Hepatocyte (in vitro differentiated cells): ENCODE measurements around the gene PKP1. TPM values are rescaled to one million over a fixed set of nuclear protein-coding genes. Genes with fewer than 3 reads are reported as not detected.

Experiments used
- DNase-seq: peaks from one replicate; pipeline ENCODE4 v3.0.0-alpha.2; 2016; ENCODE audit warnings: low spot score
- H2AFZ ChIP-seq: fragments of 200-600 bp; sonication (generic); 2 replicates; pipeline ENCODE4 v1.6.0; 2016; ENCODE audit warnings: antibody characterized with exemption, mild to moderate bottlenecking
- H3K27ac ChIP-seq: fragments of 200-600 bp; sonication (generic); 2 replicates; pipeline ENCODE4 v1.5.1; 2016; ENCODE audit warnings: mild to moderate bottlenecking
- H3K27me3 ChIP-seq: fragments of 200-600 bp; sonication (generic); 2 replicates; pipeline ENCODE4 v1.6.1; 2016
- H3K36me3 ChIP-seq: fragments of 200-600 bp; sonication (generic); replicated peaks from 2 replicates; pipeline ENCODE4 v1.5.1; 2016; ENCODE audit warnings: low read depth; ENCODE audit not compliant: insufficient read depth
- H3K4me1 ChIP-seq: fragments of 200-600 bp; sonication (generic); 2 replicates; pipeline ENCODE4 v1.5.1; 2016; ENCODE audit warnings: mild to moderate bottlenecking, moderate library complexity; ENCODE audit not compliant: insufficient read depth
- H3K4me2 ChIP-seq: fragments of 200-600 bp; sonication (generic); 2 replicates; pipeline ENCODE4 v1.6.0; 2016
- H3K4me3 ChIP-seq: fragments of 200-600 bp; sonication (generic); 2 replicates; pipeline ENCODE4 v1.5.1; 2016; ENCODE audit warnings: mild to moderate bottlenecking
- H3K79me2 ChIP-seq: fragments of 200-600 bp; sonication (generic); 2 replicates; pipeline ENCODE4 v1.6.0; 2017; ENCODE audit warnings: mild to moderate bottlenecking
- H3K9me2 ChIP-seq: fragments of 200-600 bp; sonication (generic); replicated peaks from 2 replicates; pipeline ENCODE4 v1.6.0; 2017; ENCODE audit warnings: mild to moderate bottlenecking; ENCODE audit not compliant: insufficient read depth
- H3K9me3 ChIP-seq: fragments of 200-600 bp; sonication (generic); 2 replicates; pipeline ENCODE4 v1.5.1; 2016; ENCODE audit warnings: low read depth, mild to moderate bottlenecking
- H4K20me1 ChIP-seq: fragments of 200-600 bp; sonication (generic); 2 replicates; pipeline ENCODE4 v1.6.0; 2016; ENCODE audit warnings: mild to moderate bottlenecking; ENCODE audit not compliant: insufficient read depth, poor library complexity, severe bottlenecking
- CTCF ChIP-seq: fragments of 200-600 bp; sonication (generic); IDR thresholded peaks from 2 replicates; pipeline ENCODE4 v1.5.1; 2016; ENCODE audit warnings: antibody characterized with exemption, mild to moderate bottlenecking; ENCODE audit not compliant: poor library complexity
- EZH2 ChIP-seq: fragments of 200-600 bp; sonication (generic); IDR thresholded peaks from 2 replicates; pipeline ENCODE4 v1.6.1; 2016; ENCODE audit warnings: antibody characterized with exemption, mild to moderate bottlenecking, borderline replicate concordance
- EZH2phosphoT487 ChIP-seq: fragments of 200-600 bp; sonication (generic); IDR thresholded peaks from one replicate; pipeline ENCODE4 v1.6.1; 2018; ENCODE audit warnings: antibody characterized with exemption, mild to moderate bottlenecking, low read depth, moderate library complexity; ENCODE audit not compliant: unreplicated experiment, severe bottlenecking
- WGBS: methylation state at CpG from one replicate; pipeline ENCODE4 v1.1.6; 2016; ENCODE audit warnings: low lambda C conversion rate; ENCODE audit errors: missing lambda C conversion rate; 5-methylcytosine and 5-hydroxymethylcytosine counted together
- polyA plus RNA-seq: library from polyadenylated mRNA; unstranded; fragments of >200 nt; fragmentation: Nextera tagmentation; extraction: Ambion mirVana; gene quantifications from 2 replicates; pipeline ENCODE4 v1.2.1, GENCODE V29; 2016
- total RNA-seq: library from RNA; depleted of rRNA; stranded (reverse); fragments of >200 nt; gene quantifications from 2 replicates; pipeline ENCODE4 v1.2.3, GENCODE V29; 2014

PKP1 gene
- total and polyA plus RNA-seq, 2 experiments from 2014 or later = 0.04 to 0.33 TPM

- Histone ChIP-seq H3K4me2 (no peak overlapping the region), H3K27ac (no peak overlapping the region), H3K27me3 (no peaks in the 10 kb centered on the region), H3K9me3 (no peaks in the 10 kb centered on the region), H3K79me2 (no peaks in the 10 kb centered on the region), H3K4me3 (no peak overlapping the region), H3K36me3 (no peaks in the 10 kb centered on the region), H4K20me1 (no peaks in the 10 kb centered on the region), H3K9me2 (no peaks in the 10 kb centered on the region), H2AFZ (no peak overlapping the region), H3K4me1 (peaks cover 10% of the 10 kb centered on the region)
- DNase-seq = no peak
- 61% methylated on average over 8 of the region's 8 CpGs for WGBS
- TF ChIP-seq EZH2 (no peak), EZH2phosphoT487 (no peak), CTCF (no peak)
These were observed 8.6 kb downstream of the PKP1 start for GRCh38 chr1:201291916-201292315.

GRCh38 chr1:201294876-201295275 lies 11.6 kb downstream of the PKP1 start:
- Histone ChIP-seq H3K27me3 (no peaks in the 10 kb centered on the region), H3K79me2 (no peaks in the 10 kb centered on the region), H2AFZ (no peak overlapping the region), H4K20me1 (no peaks in the 10 kb centered on the region), H3K27ac (no peak overlapping the region), H3K9me3 (no peaks in the 10 kb centered on the region), H3K4me1 (peaks cover 10% of the 10 kb centered on the region), H3K4me2 (no peak overlapping the region), H3K4me3 (no peak overlapping the region), H3K36me3 (no peaks in the 10 kb centered on the region), H3K9me2 (no peaks in the 10 kb centered on the region)
- no peak for DNase-seq
- TF ChIP-seq CTCF (no peak), EZH2phosphoT487 (no peak), EZH2 (no peak)
- 81% methylated on average over 2 of the region's 2 CpGs for WGBS

GRCh38 chr1:201295346-201295745 lies 12.0 kb downstream of the PKP1 start:
- H2AFZ ChIP-seq = no peak overlapping the region
- peaks cover 10% of the 10 kb centered on the region for H3K4me1 ChIP-seq
- H3K36me3 ChIP-seq = no peaks in the 10 kb centered on the region
- H3K27me3 ChIP-seq = no peaks in the 10 kb centered on the region
- 65% methylated on average over 4 of the region's 4 CpGs for WGBS
- no peaks in the 10 kb centered on the region for H3K9me3 ChIP-seq
- no peaks in the 10 kb centered on the region for H3K9me2 ChIP-seq
- no peak for TF ChIP-seq EZH2
- no peak for TF ChIP-seq EZH2phosphoT487
- TF ChIP-seq CTCF = no peak
- no peak overlapping the region for H3K4me2 ChIP-seq
- no peaks in the 10 kb centered on the region for H3K79me2 ChIP-seq
- no peaks in the 10 kb centered on the region for H4K20me1 ChIP-seq
- H3K27ac ChIP-seq = no peak overlapping the region
- no peak for DNase-seq
- no peak overlapping the region for H3K4me3 ChIP-seq

GRCh38 chr1:201295861-201296260 lies 12.6 kb downstream of the PKP1 start:
- DNase-seq = no peak
- no peaks in the 10 kb centered on the region for H3K36me3 ChIP-seq
- H4K20me1 ChIP-seq = no peaks in the 10 kb centered on the region
- no peak overlapping the region for H3K27ac ChIP-seq
- H3K4me3 ChIP-seq = no peak overlapping the region
- no peak overlapping the region for H3K4me2 ChIP-seq
- no peaks in the 10 kb centered on the region for H3K9me3 ChIP-seq
- H3K79me2 ChIP-seq = no peaks in the 10 kb centered on the region
- H3K4me1 ChIP-seq = peaks cover 10% of the 10 kb centered on the region
- no peaks in the 10 kb centered on the region for H3K27me3 ChIP-seq
- H3K9me2 ChIP-seq = no peaks in the 10 kb centered on the region
- TF ChIP-seq CTCF (no peak), EZH2phosphoT487 (no peak), EZH2 (no peak)
- 61% methylated on average over 3 of the region's 3 CpGs for WGBS
- no peak overlapping the region for H2AFZ ChIP-seq
